Peyer's patch (tissue), 4 donors: ENCODE measurements around the gene CACNA1B.

Experiments
- CTCF ChIP-seq, 6 experiments: fragments of 450-650 bp in 4 of 6; fragments of 200-600 bp in 2 of 6; sonication (generic) in 1 of 6; IDR thresholded peaks; one replicate each; pipeline ENCODE4 v1.5.1; 2017 to 2019; ENCODE audit warnings: antibody characterized with exemption in 6 of 6, mild to moderate bottlenecking in 3 of 6, moderate library complexity in 1 of 6
- POLR2A ChIP-seq, 2 donors: fragments of 450-650 bp; IDR thresholded peaks; one replicate each; pipeline ENCODE4 v1.5.1; 2017; ENCODE audit warnings: antibody characterized with exemption in 2 of 2, mild to moderate bottlenecking in 2 of 2, moderate library complexity in 2 of 2

DNA sequence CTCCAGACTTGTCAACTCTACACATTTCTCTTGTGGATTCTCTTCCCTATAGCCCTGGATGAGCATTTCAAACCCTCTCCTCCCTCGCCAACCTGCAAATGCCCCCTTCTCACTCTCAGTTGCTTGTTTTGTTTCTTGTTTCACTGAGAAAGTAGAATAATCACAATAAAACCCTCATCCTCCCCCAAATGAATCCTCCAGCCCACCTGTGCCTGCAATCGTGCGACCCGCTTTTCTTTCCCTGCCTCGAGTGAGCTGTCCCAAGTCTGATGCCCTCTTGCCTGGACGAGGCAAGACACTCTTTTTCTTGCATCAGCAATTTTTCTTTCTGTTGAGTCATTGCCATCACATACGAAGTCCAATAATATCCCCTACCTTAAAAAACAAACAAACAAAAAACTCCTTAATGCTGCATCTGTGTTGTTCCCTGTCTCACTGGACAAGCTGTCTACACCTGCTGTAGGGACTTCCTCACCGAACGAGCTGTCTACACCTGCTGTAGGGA lies 3.7 kb upstream of the CACNA1B start:
- TF ChIP-seq POLR2A (IDR thresholded peaks at IDR 0.05) (no peak), CTCF (IDR thresholded peaks at IDR 0.05) (no peak)
